PC-3 (cell line): ENCODE data around the gene RREB1. TPM values are rescaled to one million over a fixed set of nuclear protein-coding genes. Genes with fewer than 3 reads are reported as not detected.

Experiments
- ATAC-seq: fragments of 200-7000 bp; cut with Tn5 transposase; 2 replicates; pipeline ENCODE4 v1.9.1; 2020; ENCODE audit warnings: mild to moderate bottlenecking, moderate library complexity
- BruUV-seq: library from RNA; stranded (reverse); fragments of 400-500 nt; replicated peaks from 2 replicates; lab custom pipeline; 2021; lab: Mats Ljungman, UMichigan
- CTCF ChIA-PET: fragments of 300-600 bp; sonication (Branson Sonifier 250); formaldehyde crosslinking; loops from one replicate; lab custom pipeline; 2022; ENCODE audit warnings: antibody characterized with exemption; lab: Charles Lee
- POLR2A ChIA-PET: fragments of 300-600 bp; sonication (Branson Sonifier 250); formaldehyde crosslinking; loops from one replicate; lab custom pipeline; 2022; ENCODE audit warnings: antibody characterized with exemption; ENCODE audit not compliant: unreplicated experiment; lab: Charles Lee
- DNase-seq: peaks from one replicate; pipeline ENCODE4 v3.0.0-alpha.2; 2015
- H2AFZ ChIP-seq: fragments of 300-600 bp; sonication (generic); 2 replicates; pipeline ENCODE4 v1.6.0; 2016; ENCODE audit warnings: antibody characterized with exemption, low read length
- H3F3A ChIP-seq: fragments of 300-600 bp; sonication (generic); one replicate; pipeline ENCODE4 v1.6.0; 2017; ENCODE audit warnings: antibody characterized with exemption, low read length, control low read depth, mild to moderate bottlenecking; ENCODE audit not compliant: unreplicated experiment
- H3K27ac ChIP-seq: fragments of 300-600 bp; sonication (generic); 2 replicates; pipeline ENCODE4 v1.5.1; 2016; ENCODE audit warnings: mild to moderate bottlenecking, low read length
- H3K27me3 ChIP-seq: fragments of 300-600 bp; sonication (generic); 2 replicates; pipeline ENCODE4 v1.6.1; 2016; ENCODE audit warnings: low read length, mixed read lengths
- H3K36me3 ChIP-seq: fragments of 300-600 bp; sonication (generic); 2 replicates; pipeline ENCODE4 v1.6.1; 2016; ENCODE audit warnings: low read depth, mixed run types, low read length, mixed read lengths
- H3K4me1 ChIP-seq: fragments of 300-600 bp; sonication (generic); 2 replicates; pipeline ENCODE4 v1.5.1; 2016; ENCODE audit warnings: low read length; ENCODE audit not compliant: insufficient read depth
- H3K4me2 ChIP-seq: fragments of 300-600 bp; sonication (generic); 2 replicates; pipeline ENCODE4 v1.6.0; 2016; ENCODE audit warnings: low read length
- H3K4me3 ChIP-seq: fragments of 300-600 bp; sonication (generic); 2 replicates; pipeline ENCODE4 v1.5.1; 2016; ENCODE audit warnings: mild to moderate bottlenecking, low read length, mixed read lengths
- H3K79me2 ChIP-seq: fragments of 300-600 bp; sonication (generic); 2 replicates; pipeline ENCODE4 v1.6.1; 2017; ENCODE audit warnings: low read length, mixed read lengths
- H3K9ac ChIP-seq: fragments of 300-600 bp; sonication (generic); 2 replicates; pipeline ENCODE4 v1.6.0; 2016; ENCODE audit warnings: mild to moderate bottlenecking, low read length
- H3K9me2 ChIP-seq: fragments of 300-600 bp; sonication (generic); replicated peaks from 2 replicates; pipeline ENCODE4 v1.6.1; 2016; ENCODE audit warnings: mixed run types, low read length, mixed read lengths
- H3K9me3 ChIP-seq: fragments of 300-600 bp; sonication (generic); 2 replicates; pipeline ENCODE4 v1.6.1; 2016; ENCODE audit warnings: low read length, mixed read lengths
- H4K20me1 ChIP-seq: fragments of 300-600 bp; sonication (generic); 2 replicates; pipeline ENCODE4 v1.6.1; 2016; ENCODE audit warnings: low read length, mixed read lengths
- CTCF ChIP-seq: fragments of 300-600 bp; sonication (generic); conservative IDR thresholded peaks from 2 replicates; pipeline ENCODE4 v1.5.1; 2017; ENCODE audit warnings: antibody characterized with exemption, low read depth, mild to moderate bottlenecking, low read length
- EZH2 ChIP-seq: fragments of 300-600 bp; sonication (generic); IDR thresholded peaks from one replicate; pipeline ENCODE4 v1.6.1; 2017; ENCODE audit warnings: antibody characterized with exemption, mild to moderate bottlenecking, low read length; ENCODE audit not compliant: unreplicated experiment
- EZH2phosphoT487 ChIP-seq: fragments of 300-600 bp; sonication (generic); IDR thresholded peaks from 2 replicates; pipeline ENCODE4 v1.6.1; 2018; ENCODE audit warnings: mild to moderate bottlenecking, antibody characterized with exemption, low read length, borderline replicate concordance
- intact Hi-C: fragments of 100-400 bp; cut with micrococcal nuclease; formaldehyde crosslinking; loops from 2 replicates; pipeline ENCODE4 v1.9.0; 2023
- total RNA-seq: library from RNA; depleted of rRNA; stranded (reverse); fragments of >200 nt; gene quantifications from 2 replicates; pipeline ENCODE4 v1.2.3, GENCODE V29; 2014

Gene RREB1
- total RNA-seq, 1 experiment from 2014 or later, result 26.0 TPM

GRCh38 chr6:7104752-7105151 is 3.0 kb upstream of the RREB1 start:
- Histone ChIP-seq H3K27ac (no peak overlapping the region), H3F3A (no peaks in the 10 kb centered on the region), H3K4me3 (no peak overlapping the region), H3K9me3 (no peaks in the 10 kb centered on the region), H3K4me2 (no peak overlapping the region), H3K9ac (no peak overlapping the region), H2AFZ (no peak overlapping the region), H3K79me2 (peaks cover 20% of the 10 kb centered on the region), H3K36me3 (no peaks in the 10 kb centered on the region), H4K20me1 (no peaks in the 10 kb centered on the region), H3K9me2 (no peaks in the 10 kb centered on the region), H3K27me3 (no peaks in the 10 kb centered on the region), H3K4me1 (0 out of 2 replicates have a peak, but pooled peaks cover 5% of the 10 kb centered on the region)
- ChIA-PET CTCF (no interaction called here), POLR2A (no interaction called here)
- no peak for DNase-seq
- intact Hi-C loops, result loop anchor here (5.0 kb wide), 3 partner anchors 38 to 427 kb away; no protein-coding TSS in a partner anchor
- TF ChIP-seq EZH2phosphoT487 (no peak), EZH2 (no peak), CTCF (no peak)
- BruUV-seq, result no TSS peak
- no peak for ATAC-seq

- Histone ChIP-seq H3K4me2 (peak overlapping the region; percentile 87), H3K9me2 (no peaks in the 10 kb centered on the region), H3K4me3 (peak overlapping the region; percentile 97; the same call in 1 of the 2 replicates), H2AFZ (peak overlapping the region; percentile 82), H3K27ac (peak overlapping the region; percentile 86), H3K4me1 (peaks cover 16% of the 10 kb centered on the region), H3K79me2 (peaks cover 36% of the 10 kb centered on the region), H4K20me1 (peaks cover 10% of the 10 kb centered on the region), H3K36me3 (no peaks in the 10 kb centered on the region), H3K9ac (peak overlapping the region; percentile 97), H3K27me3 (no peaks in the 10 kb centered on the region), H3F3A (no peaks in the 10 kb centered on the region), H3K9me3 (no peaks in the 10 kb centered on the region)
- ChIA-PET POLR2A (interaction anchor here (0.6 to 0.7 kb wide), 2 partner anchors 55 to 420 kb away, joined by 3 to 4 read pairs; no protein-coding TSS in a partner anchor), CTCF (interaction anchor here (1.0 kb wide), 1 partner anchor 47 kb away, joined by 3 read pairs; no protein-coding TSS in a partner anchor)
- BruUV-seq, result no TSS peak
- TF ChIP-seq EZH2phosphoT487 (no peak), EZH2 (no peak), CTCF (no peak)
- ATAC-seq (no peak), DNase-seq (no peak)
- intact Hi-C loops, result loop anchor here (5.0 kb wide), 3 partner anchors 36 to 429 kb away; no protein-coding TSS in a partner anchor
Measured at GRCh38 chr6:7106215-7106751, 1.5 kb upstream of the RREB1 start.
